ENCODE data around the gene GABBR1. TPM values are rescaled to one million over a fixed set of nuclear protein-coding genes. Genes with fewer than 3 reads are reported as not detected.

The GABBR1 gene
- total and polyA plus RNA-seq, 2 donors (not counting 3 experiments of a cell fraction or from before 2014, with no cell fraction given), result 43.6 to 50.8 TPM

- BruUV-seq (replicated peaks), result no TSS peak
- no peak for TF ChIP-seq MYC (IDR thresholded peaks at IDR 0.05; ENCODE audit: low read depth, low read length)
- no peak for TF ChIP-seq CTCF (IDR thresholded peaks at IDR 0.05; ENCODE audit: extremely low read depth in 1 of 2, insufficient read depth in 1 of 2, low read depth in 1 of 2, low read length in 2 of 2)
- TF ChIP-seq POLR2AphosphoS5 (IDR thresholded peaks at IDR 0.05; ENCODE audit: insufficient read depth, low read depth, low read length), result no peak
- TF ChIP-seq JUN (IDR thresholded peaks at IDR 0.05; ENCODE audit: borderline replicate concordance, insufficient read depth, insufficient read length, low read depth), result no peak
- no peak for TF ChIP-seq EZH2 (IDR thresholded peaks at IDR 0.05; ENCODE audit: borderline replicate concordance, low read depth, low read length, severe bottlenecking)
- no peak for TF ChIP-seq FOS (IDR thresholded peaks at IDR 0.05; ENCODE audit: borderline replicate concordance, insufficient read depth, low read length)
- TF ChIP-seq MAX (IDR thresholded peaks at IDR 0.05; ENCODE audit: insufficient read depth, insufficient read length), result no peak
- no peak for TF ChIP-seq POLR2A (IDR thresholded peaks at IDR 0.05; ENCODE audit: low read depth, low read length)
- no peak for TF ChIP-seq GATA2 (IDR thresholded peaks at IDR 0.05; ENCODE audit: insufficient read depth, insufficient read length, low read depth, low read length)
- no peak for FAIRE-seq
- Histone ChIP-seq H3K9me3 (replicated peaks; ENCODE audit: control insufficient read depth, insufficient read depth, low read length) (no peaks in the 10 kb centered on the region), H3K4me1 (ENCODE audit: control insufficient read depth, extremely low read depth, insufficient read depth, low read length) (no peaks in the 10 kb centered on the region), H4K20me1 (replicated peaks; ENCODE audit: control insufficient read depth, extremely low read depth, insufficient read depth, low read length) (no peaks in the 10 kb centered on the region), H3K27ac (ENCODE audit: insufficient read depth, low read depth, low read length) (no peak overlapping the region), H3K4me3 (replicated peaks in 1 of 3; ENCODE audit: insufficient read depth in 1 of 3, low read depth in 1 of 3, low read length in 3 of 3) (no peak overlapping the region), H3K9me1 (replicated peaks; ENCODE audit: control insufficient read depth, extremely low read depth, insufficient read depth, low read length) (no peaks in the 10 kb centered on the region), H3K27me3 (ENCODE audit: control insufficient read depth in 2 of 2, insufficient read depth in 2 of 2, low read length in 2 of 2) (no peaks in the 10 kb centered on the region), H2AFZ (ENCODE audit: low read depth, low read length) (no peak overlapping the region), H3K4me2 (ENCODE audit: insufficient read depth, low read length) (no peak overlapping the region), H3K79me2 (ENCODE audit: control insufficient read depth, insufficient read depth, low read length) (no peaks in the 10 kb centered on the region), H3K36me3 (ENCODE audit: control insufficient read depth in 2 of 2, extremely low read depth in 1 of 2, insufficient read depth in 2 of 2, low read length in 2 of 2) (no peaks in the 10 kb centered on the region), H3K9ac (replicated peaks; ENCODE audit: extremely low read depth, insufficient read depth, low read length) (no peak overlapping the region)
- ChIA-PET POLR2A (no interaction called here), CTCF (no interaction called here)
- dilution Hi-C loops (cut with MboI; ENCODE audit: extremely low pct_ligation_motif_present, low sequenced_read_pairs), result no loop called here
- intact Hi-C loops (cut with micrococcal nuclease), result no loop called here
- no peak for DNase-seq (ENCODE audit: low read depth, low spot score)
Observed at GRCh38 chr6:29563435-29563965, 69.5 kb downstream of the GABBR1 start.

Data from endothelial cell of umbilical vein (primary cell).